NCI-H526 (cell line): Measurements from ENCODE around the gene PHF20.
"Not testable (repeated sequence)": the region's sequence is repeated elsewhere in the genome, so short reads cannot be mapped to it uniquely, and the experiment has no call there.

Source experiments
- DNase-seq, 2 experiments: peaks; one replicate each; lab custom pipeline; 2025; lab: John Stamatoyannopoulos, UW

The PHF20 gene

DNA sequence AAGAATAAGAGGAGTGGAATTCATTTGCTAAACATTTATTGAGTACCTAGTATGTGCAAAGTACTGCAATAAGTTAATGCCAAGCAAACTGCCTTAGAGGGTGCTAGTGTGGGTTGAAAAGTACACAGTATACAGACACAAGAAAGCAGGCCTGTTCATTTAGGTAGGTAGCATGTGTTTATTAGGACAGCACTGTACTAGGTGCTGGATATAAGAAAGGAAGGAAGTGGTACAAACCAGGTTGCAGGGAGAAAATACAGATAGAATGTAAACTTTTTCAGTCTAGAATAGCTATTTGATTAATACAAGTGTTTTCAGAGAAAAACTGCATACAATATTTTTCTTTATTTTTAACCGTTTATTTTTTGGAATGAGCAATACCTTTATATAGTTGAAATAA lies 68.1 kb downstream of the PHF20 start:
- DNase-seq = no peak

DNA sequence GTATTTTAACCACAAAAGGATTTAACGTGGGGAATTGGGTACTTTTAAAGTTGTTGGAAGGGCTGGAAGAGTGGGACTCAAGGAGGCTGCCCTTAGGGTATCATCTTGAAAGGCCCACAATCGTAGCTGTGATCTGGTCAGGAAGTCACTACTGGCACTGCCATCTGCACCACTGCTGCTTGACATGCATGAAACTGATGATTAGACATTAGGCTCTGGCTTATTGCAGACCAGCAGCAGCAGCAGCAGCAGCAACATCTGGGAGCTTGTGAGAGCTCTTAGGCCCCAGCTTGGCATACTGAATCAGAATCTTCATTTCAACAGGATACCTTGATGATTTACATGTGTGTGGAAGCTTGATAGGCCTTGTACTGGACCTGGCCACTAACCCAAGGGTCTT lies 68.6 kb downstream of the PHF20 start:
- no peak for DNase-seq

- no peak for DNase-seq
Measured at GRCh38 chr20:35842361-35842760, 70.5 kb downstream of the PHF20 start.

DNA sequence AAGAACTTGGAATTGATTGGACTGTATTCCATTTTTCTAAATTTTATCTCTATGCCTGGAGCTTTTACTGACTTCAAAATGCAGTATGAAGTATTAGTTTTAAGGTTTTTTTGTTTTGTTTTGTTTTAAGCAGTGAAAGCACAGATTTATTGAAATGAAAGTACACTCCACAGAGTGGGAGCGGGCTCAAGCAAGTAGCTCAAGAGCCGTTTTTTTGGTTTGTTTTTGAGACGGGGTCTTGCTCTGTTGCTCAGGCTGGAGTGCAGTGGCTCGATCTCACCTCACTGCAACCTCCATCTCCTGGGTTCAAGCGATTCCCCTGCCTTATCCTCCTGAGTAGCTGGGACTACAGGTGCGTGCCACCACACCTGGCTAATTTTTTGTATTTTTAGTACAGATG lies 72.1 kb downstream of the PHF20 start:
- DNase-seq = not testable (repeated sequence)

DNA sequence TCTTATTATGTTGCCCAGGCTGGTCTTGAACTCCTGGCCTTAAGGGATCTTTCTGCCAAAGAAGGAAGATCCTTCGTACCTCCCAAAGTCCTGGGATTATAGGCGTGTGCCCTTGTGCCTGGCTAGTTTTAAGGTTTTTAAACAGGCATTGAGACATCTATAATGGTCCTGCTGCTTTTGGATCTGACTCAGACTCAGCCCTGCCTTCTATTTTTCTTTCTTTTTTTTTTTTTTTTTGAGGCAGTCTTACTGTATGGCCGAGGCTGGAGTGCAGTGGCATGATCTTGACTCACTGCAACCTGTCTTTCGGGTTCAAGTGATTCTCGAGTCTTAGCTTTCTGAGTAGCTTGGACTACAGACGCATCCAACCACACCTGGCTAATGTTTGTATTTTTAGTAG lies 73.7 kb downstream of the PHF20 start:
- DNase-seq = no peak

DNA sequence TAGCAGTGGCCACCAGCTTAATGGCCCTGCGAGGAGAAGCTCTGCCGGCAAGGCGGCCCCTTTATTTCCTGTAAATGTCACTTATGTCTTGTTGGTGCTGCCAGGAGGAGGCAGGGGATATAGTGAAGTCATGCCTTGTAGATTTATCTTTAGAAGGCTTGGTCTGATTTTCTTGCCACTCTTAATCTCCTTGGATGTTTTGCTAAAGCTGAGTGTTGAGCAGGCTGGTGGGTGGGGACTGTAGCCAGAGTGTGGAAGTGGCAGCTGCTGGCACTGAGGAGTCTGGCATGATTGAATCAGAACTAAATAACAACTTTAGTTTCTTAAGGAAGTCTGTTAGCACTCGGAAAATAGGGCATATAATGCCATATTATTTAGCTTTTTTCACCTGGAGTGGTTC lies 77.9 kb downstream of the PHF20 start:
- no peak for DNase-seq

DNA sequence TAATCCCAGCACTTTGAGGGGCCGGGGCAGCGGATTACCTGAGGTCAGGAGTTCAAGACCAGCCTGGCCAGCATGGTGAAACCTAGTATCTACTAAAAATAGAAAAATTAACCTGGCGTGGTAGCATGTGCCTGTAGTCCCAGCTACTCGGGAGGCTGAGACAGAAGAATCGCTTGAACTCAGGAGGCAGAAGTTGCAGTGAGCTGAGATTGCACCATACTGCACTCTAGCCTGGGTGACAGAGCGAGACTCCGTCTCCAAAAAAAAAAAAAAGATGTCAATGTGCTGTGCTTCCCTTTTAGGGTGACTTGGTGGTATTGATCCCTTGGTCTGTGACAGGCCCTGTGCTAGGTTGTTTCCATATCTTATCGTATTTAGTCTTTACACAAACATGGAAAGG lies 79.8 kb downstream of the PHF20 start:
- not testable (repeated sequence) for DNase-seq

DNA sequence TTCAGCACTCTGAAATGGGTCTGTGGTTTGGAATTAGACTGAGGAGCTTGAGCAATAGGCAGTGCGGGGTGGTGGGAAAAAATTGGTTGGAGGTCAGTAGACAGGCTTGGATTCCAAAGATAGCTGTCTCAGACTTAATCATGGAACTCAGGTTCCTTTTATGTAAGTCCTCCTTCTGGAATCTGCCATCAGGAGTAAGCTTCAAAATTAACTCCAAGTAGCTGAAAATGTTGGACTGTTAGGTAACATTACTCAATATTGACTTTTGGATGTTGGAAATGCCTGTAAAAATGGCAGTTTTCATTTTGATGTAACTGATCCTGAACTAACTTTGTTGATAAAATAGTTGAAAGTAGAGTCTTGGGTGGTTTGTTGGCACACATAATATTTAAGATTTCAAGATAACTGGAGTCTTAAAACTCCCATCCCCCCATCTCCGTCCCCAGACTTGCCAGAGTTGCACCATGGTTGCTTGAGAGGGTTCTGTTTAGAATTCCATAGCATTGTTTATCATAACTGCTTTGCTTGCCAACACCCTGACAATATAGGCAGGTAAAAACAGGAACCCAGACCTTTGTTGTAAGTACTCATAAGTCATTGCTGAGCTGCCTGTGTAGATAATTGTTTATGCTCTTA lies 83.0 kb downstream of the PHF20 start:
- DNase-seq = no peak

DNA sequence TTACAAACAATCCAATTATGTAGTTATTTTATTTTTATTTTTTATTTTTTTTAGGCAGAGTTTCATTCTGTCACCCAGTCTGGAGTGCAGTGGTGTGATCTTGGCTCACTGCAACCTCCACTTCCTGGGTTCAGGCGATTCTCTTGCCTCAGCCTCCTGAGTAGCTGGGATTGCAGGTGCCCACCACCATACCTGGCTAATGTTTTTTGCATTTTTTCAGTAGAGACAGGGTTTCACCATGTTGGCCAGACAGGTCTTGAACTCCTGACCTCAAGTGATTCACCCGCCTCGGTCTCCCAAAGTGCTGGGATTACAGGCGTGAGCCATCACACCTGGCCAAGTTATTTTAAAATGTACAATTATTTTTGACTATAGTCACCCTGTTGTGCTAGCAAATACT lies 83.8 kb downstream of the PHF20 start:
- DNase-seq = not testable (repeated sequence)

- DNase-seq = no peak
Measured at GRCh38 chr20:35856866-35857265, 85.1 kb downstream of the PHF20 start.

- no peak for DNase-seq
Measured at GRCh38 chr20:35866418-35867202, 94.8 kb downstream of the PHF20 start.

- no peak for DNase-seq
Measured at GRCh38 chr20:35870541-35871258, 98.9 kb downstream of the PHF20 start.

DNA sequence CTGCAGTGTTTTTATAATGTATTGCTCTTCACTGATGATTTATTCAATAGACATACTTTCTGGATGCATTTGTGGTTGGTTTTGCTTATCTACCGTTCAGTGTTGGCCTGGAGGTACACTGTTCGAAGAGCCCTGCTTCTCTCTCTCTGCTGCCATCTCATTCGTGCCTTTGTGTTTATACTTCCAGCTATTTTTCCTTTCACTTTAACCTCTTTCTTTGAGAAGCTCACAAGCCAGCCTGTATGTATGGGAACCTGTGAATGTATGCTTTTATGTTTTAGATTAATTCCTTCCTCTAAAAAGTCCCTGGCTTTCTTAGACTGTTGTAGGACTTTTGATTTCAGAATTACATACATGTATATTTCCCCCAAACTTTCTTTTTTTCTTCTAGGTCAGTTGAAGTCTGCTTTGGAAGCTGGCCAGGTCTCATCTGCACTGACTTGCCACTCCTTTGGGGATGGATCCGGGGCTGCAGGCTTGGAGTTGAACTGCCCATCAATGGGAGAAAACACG lies 99.5 kb downstream of the PHF20 start:
- DNase-seq = no peak

- no peak for DNase-seq
Measured at GRCh38 chr20:35876033-35876320, 104.2 kb downstream of the PHF20 start.

DNA sequence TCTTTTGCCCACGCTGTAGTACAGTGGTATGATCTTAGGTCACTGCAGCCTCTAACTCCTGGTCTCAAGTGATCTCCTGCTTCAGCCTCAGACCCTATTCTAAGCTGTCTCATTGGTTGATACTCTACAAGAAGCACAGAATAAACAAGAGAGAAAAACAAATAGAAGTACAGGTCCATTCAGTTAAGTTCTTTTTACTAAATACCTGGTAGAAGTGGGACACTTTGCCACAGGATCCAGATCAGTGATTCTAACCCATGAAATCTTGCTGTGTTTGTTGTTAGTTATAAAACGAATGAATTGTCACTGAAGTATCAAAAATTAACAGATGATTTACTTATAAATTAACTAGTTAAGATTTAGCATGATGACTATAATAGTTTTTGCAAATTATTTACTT lies 105.8 kb downstream of the PHF20 start:
- no peak for DNase-seq

DNA sequence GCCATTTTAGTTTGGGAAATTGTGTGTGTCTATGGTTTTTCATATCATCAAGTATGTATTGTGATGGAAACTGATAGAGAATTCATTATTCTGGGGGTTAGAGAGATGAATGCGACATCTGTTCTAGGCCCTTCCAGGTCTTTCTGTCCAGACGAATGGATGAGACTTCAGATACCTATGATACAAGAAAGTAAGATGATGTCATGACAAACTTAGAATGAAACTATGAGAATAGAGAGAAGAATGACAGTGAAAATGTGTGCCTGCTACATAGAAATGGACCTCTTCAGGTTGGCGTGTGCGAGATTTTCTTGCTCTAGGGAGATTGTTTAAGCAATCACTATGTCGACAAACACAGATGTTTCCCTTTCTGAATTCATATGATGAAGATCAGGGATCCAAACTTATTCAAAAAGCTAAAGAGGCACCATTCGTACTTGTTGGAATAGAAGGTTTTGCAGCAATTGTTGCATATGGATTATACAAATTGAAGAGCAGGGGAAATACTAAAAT lies 106.4 kb downstream of the PHF20 start:
- DNase-seq = no peak

GRCh38 chr20:35881676-35882075 lies 109.9 kb downstream of the PHF20 start:
- no peak for DNase-seq

DNA sequence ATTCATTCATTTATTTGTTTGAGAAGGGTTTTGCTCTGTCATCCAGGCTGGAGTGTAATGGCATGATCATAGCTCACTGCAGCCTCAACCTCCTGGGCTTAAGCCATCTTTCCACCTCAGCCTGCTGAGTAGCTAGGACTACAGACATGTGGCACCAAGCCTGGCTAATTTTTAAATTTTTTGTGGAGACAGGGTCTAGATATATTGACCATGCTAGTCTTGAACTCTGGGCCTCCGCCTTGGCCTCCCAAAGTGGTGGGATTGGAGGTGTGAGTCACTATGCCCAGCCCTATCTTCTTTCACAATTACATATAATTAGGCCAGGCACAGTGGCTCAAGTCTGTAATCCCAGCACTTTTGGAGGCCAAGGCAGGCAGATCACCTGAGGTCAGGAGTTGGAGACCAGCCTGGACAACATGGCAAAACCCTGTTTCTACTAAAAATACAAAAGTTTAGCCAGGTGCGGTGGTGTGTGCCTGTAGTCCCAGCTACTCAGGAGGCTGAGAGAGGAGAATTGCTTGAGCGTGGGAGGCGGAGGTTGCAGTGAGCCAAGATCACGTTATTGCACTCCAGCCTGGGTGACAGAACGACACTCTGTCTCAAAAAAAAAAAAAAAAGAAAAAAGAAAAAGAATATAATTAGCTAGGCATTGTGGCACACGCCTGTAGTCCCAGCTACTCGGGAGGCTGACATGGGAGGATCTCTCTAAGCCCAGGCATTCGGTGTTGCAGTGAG lies 110.8 kb downstream of the PHF20 start:
- DNase-seq = not testable (repeated sequence)

DNA sequence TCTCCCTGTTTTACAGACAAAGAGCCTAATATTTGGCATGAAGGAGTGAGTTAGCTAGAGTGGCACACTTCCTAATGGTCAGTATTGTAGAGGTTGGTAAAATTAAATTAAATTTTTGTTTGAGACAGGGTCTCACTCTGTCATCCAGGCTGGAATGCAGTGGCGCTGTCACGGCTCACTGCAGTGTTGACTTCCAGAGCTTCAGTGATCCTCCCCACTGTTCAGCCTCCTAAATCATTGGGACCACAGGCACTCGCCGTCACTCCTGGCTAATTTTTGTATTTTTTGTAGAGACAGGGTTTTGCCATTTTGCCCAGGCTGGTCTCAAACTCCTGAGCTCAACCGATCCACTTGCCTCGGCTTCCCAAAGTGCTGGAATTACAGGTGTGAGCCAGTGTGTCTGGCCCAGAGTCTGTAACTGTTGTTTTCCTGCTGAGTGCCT lies 111.5 kb downstream of the PHF20 start:
- no peak for DNase-seq

DNA sequence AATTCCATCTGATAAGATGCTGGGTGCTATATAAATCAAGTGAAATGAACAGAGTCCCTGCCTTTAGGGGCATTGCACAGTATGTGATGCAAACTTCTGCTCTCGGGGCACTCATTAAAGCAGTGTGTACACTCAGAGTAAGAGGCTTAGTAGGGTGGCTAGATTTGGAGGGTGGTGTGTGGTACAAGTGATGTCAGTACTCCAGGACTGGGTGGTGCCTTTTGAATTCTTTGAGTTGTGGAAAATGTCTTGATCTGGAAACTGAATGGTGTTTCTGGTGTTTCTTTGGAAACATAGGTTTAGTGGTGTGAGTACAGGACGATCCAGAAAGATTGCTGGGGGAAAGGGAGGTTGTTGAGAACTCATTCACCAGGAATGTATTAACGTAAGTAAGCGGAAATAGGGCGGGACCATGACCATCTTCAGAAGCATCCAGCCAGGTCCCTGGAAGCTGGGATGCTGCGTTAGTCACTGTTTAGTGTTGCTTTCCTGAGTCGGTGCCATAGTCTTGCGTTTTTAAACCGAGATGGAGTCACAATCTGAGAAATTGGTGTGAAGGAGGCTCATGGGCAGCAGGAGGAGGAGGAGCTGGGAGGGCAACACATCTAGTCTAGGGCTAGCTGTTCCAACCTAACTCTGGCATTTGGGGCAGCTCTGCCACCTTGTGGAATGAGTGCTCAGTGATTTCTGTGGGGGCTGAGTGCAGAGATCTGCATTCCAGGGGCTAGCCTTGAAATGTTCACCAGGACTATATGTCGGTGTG lies 112.1 kb downstream of the PHF20 start:
- DNase-seq = peak; percentile 61 to 78

- DNase-seq = no peak
Measured at GRCh38 chr20:35884541-35884865, 112.7 kb downstream of the PHF20 start.

- DNase-seq = no peak
Measured at GRCh38 chr20:35885212-35885611, 113.4 kb downstream of the PHF20 start.
